Measurements from ENCODE around the gene HBB.

Gene HBB

GRCh38 chr11:5203366-5203765, 23.5 kb downstream of the HBB start:
- H3K4me3 ChIP-seq (ENCODE audit: low read depth, low read length) = no peak overlapping the region
- DNase-seq (ENCODE audit: low read depth) = no peak
- TF ChIP-seq CTCF (IDR thresholded peaks at IDR 0.05; ENCODE audit: control insufficient read depth, extremely low read depth, insufficient read depth) = no peak

GRCh38 chr11:5200582-5200981, 26.3 kb downstream of the HBB start, which contains the start of gene OR51V1:
TSS of gene OR51V1 (minus strand) at chr11:5200682. CDS start at chr11:5200682, 0 bp downstream.
- no peak for DNase-seq (ENCODE audit: low read depth)
- no peak for TF ChIP-seq CTCF (IDR thresholded peaks at IDR 0.05; ENCODE audit: control insufficient read depth, extremely low read depth, insufficient read depth)
- H3K4me3 ChIP-seq (ENCODE audit: low read depth, low read length) = no peak within 1 kb of the TSS

GRCh38 chr11:5198285-5198684, 28.6 kb downstream of the HBB start:
- H3K4me3 ChIP-seq (ENCODE audit: low read depth, low read length) = no peak overlapping the region
- DNase-seq (ENCODE audit: low read depth) = no peak
- no peak for TF ChIP-seq CTCF (IDR thresholded peaks at IDR 0.05; ENCODE audit: control insufficient read depth, extremely low read depth, insufficient read depth)

GRCh38 chr11:5197536-5197935, 29.3 kb downstream of the HBB start:
- TF ChIP-seq CTCF (IDR thresholded peaks at IDR 0.05; ENCODE audit: control insufficient read depth, extremely low read depth, insufficient read depth) = no peak
- DNase-seq (ENCODE audit: low read depth) = no peak
- no peak overlapping the region for H3K4me3 ChIP-seq (ENCODE audit: low read depth, low read length)

GRCh38 chr11:5196731-5197130, 30.1 kb downstream of the HBB start:
- DNase-seq (ENCODE audit: low read depth) = no peak
- no peak for TF ChIP-seq CTCF (IDR thresholded peaks at IDR 0.05; ENCODE audit: control insufficient read depth, extremely low read depth, insufficient read depth)

GRCh38 chr11:5196067-5196466, 30.8 kb downstream of the HBB start:
- no peak for DNase-seq (ENCODE audit: low read depth)
- H3K4me3 ChIP-seq (ENCODE audit: low read depth, low read length) = no peak overlapping the region
- TF ChIP-seq CTCF (IDR thresholded peaks at IDR 0.05; ENCODE audit: control insufficient read depth, extremely low read depth, insufficient read depth) = no peak

More at GRCh38 chr11:5196731-5197130, 30.1 kb downstream of the HBB start:
- no peak overlapping the region for H3K4me3 ChIP-seq (ENCODE audit: low read depth, low read length)

- no peak for TF ChIP-seq CTCF (IDR thresholded peaks at IDR 0.05; ENCODE audit: control insufficient read depth, extremely low read depth, insufficient read depth)
- no peak overlapping the region for H3K4me3 ChIP-seq (ENCODE audit: low read depth, low read length)
- DNase-seq (ENCODE audit: low read depth) = no peak
Observed at GRCh38 chr11:5192738-5193137, 34.1 kb downstream of the HBB start.
